ENCODE measurements around the gene GSTM5.
"Not testable (repeated sequence)": the region's sequence is repeated elsewhere in the genome, so short reads cannot be mapped to it uniquely, and the experiment has no call there.

Gene GSTM5

DNA sequence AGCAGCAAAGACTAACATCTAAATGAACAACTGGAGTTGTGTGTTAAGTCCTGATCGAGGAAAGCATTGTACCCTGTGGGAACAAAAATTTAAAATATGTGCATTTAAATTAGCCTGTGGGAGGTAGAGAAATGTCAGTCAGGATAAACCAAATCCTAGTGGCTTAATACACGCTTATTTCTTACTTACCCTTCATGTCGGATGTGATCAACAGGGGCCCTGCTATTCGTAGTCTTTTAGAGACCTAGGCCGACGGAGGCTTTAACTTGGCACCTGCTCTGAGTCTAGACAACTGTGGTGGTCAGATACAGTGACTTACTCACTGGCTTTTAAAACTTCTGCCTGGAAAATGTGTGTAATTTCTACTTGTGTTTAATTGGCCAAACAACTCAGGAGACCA lies 18.6 kb downstream of the GSTM5 start:
- no peak overlapping the region for H2AFZ ChIP-seq (ENCODE audit: low read length, unreplicated experiment)
- H3K27ac ChIP-seq (ENCODE audit: low read depth, low read length), result no peak overlapping the region
- no peaks in the 10 kb centered on the region for H3K79me2 ChIP-seq (ENCODE audit: control insufficient read depth, insufficient read depth, low read length, unreplicated experiment)
- H3K4me1 ChIP-seq (ENCODE audit: control insufficient read depth, insufficient read depth, low read length, unreplicated experiment), result no peaks in the 10 kb centered on the region
- no peak overlapping the region for H3K4me3 ChIP-seq (ENCODE audit: low read depth, low read length)
- H3K36me3 ChIP-seq (ENCODE audit: insufficient read depth, low read length), result 0 out of 2 replicates have a peak, but pooled peaks cover 6% of the 10 kb centered on the region
- no peaks in the 10 kb centered on the region for H3K27me3 ChIP-seq (ENCODE audit: insufficient read depth, low read length)

- H2AFZ ChIP-seq (ENCODE audit: low read length, unreplicated experiment), result no peak overlapping the region
- H3K79me2 ChIP-seq (ENCODE audit: control insufficient read depth, insufficient read depth, low read length, unreplicated experiment), result no peaks in the 10 kb centered on the region
- peaks cover 15% of the 10 kb centered on the region; the same call in 1 of the 2 replicates for H3K36me3 ChIP-seq (ENCODE audit: insufficient read depth, low read length)
- no peak overlapping the region for H3K4me3 ChIP-seq (ENCODE audit: low read depth, low read length)
- no peaks in the 10 kb centered on the region for H3K27me3 ChIP-seq (ENCODE audit: insufficient read depth, low read length)
- H3K4me1 ChIP-seq (ENCODE audit: control insufficient read depth, insufficient read depth, low read length, unreplicated experiment), result no peaks in the 10 kb centered on the region
- no peak overlapping the region for H3K27ac ChIP-seq (ENCODE audit: low read depth, low read length)
Measured at GRCh38 chr1:109732390-109732881, 20.4 kb downstream of the GSTM5 start.

- Histone ChIP-seq H3K27me3 (ENCODE audit: insufficient read depth, low read length) (no peaks in the 10 kb centered on the region), H3K4me1 (ENCODE audit: control insufficient read depth, insufficient read depth, low read length, unreplicated experiment) (no peaks in the 10 kb centered on the region), H2AFZ (ENCODE audit: low read length, unreplicated experiment) (no peak overlapping the region), H3K79me2 (ENCODE audit: control insufficient read depth, insufficient read depth, low read length, unreplicated experiment) (no peaks in the 10 kb centered on the region), H3K4me3 (ENCODE audit: low read depth, low read length) (no peak overlapping the region), H3K27ac (ENCODE audit: low read depth, low read length) (no peak overlapping the region), H3K36me3 (ENCODE audit: insufficient read depth, low read length) (peaks cover 20% of the 10 kb centered on the region; the same call in 1 of the 2 replicates)
Measured at GRCh38 chr1:109733236-109733870, 21.3 kb downstream of the GSTM5 start.

DNA sequence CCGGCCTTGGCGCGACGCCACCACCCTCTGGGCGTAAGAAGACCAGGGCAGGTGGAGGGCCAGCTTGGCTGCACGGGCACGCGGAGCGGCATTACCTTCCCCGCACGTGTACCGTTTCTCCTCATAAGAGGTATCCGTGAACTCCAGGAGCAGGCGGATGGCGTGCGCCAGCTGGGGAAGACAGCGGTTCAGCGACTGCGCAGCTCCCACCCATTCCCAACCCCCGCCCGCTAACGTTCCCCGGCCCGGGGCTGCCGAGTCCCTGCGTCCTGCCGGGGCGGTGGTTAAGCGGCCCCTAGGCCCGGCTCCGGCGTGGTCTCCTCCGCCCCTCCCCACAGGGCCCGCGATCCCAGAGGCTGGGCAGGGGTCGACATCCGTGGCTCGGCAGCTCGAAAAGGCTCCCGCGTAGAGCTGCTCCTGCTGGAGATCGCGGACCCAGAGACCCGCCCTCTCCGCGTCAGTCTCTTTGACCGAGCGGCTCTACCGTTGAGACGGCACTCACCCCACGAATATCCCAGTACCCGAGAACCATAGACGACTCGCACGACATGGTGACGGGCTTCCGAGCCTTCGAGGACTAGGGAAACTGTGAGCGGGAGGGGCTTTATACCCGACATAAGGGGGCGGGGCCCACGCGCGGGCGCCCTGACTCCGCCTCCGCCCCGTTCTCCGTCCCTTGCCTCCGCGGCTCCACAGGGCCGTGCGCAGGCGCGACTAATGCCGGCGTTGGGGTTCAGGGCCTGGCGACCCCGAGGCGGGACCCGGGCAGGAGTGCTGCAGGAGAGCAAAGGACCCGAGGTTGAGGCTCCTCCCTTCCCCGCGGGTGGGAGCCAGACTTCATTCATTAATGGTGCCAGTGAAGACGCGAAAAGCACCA lies 27.9 kb downstream of the GSTM5 start:
- Histone ChIP-seq H3K27ac (ENCODE audit: low read depth, low read length) (peak overlapping the region; percentile 4; the same call in 1 of the 2 replicates), H3K36me3 (ENCODE audit: insufficient read depth, low read length) (peaks cover 14% of the 10 kb centered on the region; the same call in 1 of the 2 replicates), H3K4me3 (ENCODE audit: low read depth, low read length) (peak overlapping the region; percentile 81), H2AFZ (ENCODE audit: low read length, unreplicated experiment) (peak overlapping the region; percentile 85), H3K27me3 (ENCODE audit: insufficient read depth, low read length) (0 out of 2 replicates have a peak, but pooled peaks cover 3% of the 10 kb centered on the region), H3K4me1 (ENCODE audit: control insufficient read depth, insufficient read depth, low read length, unreplicated experiment) (peaks cover 5% of the 10 kb centered on the region), H3K79me2 (ENCODE audit: control insufficient read depth, insufficient read depth, low read length, unreplicated experiment) (no peaks in the 10 kb centered on the region)

DNA sequence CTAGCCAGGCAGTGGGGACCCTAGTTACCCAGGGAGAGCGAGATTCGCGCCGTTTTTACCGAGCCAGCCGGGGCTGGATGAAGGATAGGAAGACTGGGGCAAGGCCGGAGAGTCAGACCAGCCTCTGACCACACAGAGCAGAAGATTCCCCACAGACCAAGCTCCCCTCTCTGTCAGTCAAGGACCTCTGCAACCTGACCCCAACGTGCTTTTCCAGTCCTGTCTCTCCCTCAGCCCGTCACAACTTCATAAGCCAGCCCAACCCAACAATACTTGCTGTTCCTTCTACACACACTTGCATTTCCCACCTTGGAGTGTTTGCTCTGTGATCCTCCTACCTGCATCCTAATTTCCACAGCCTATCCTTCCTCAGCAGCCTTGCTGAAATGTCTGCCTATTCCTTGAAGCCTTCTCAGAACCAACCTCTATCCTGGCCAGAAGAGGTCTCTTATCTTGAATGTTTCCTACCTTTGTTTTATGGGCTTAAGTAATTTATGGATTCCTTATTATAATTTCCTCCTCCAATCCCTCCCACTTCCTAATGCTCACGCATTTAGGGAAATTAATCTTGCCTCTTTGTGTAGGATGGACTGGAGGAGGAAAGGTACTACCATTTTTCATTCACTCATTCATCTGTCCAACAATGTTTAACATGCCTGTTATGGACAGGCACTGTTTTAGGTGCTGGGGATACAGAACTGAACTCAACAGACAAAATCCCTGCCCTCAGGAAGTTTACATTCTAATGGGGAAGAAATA lies 28.7 kb downstream of the GSTM5 start, which contains the start of gene GSTM3:
Gene GSTM3 (minus strand): TSS at position 424 of the 759 bp plus-strand sequence. CDS start 751 bp downstream, outside the sequence.
- H3K36me3 ChIP-seq (ENCODE audit: insufficient read depth, low read length), result peaks cover 14% of the 10 kb centered on the region; the same call in 1 of the 2 replicates
- peak within 1 kb of the TSS; percentile 81 for H3K4me3 ChIP-seq (ENCODE audit: low read depth, low read length)
- H3K79me2 ChIP-seq (ENCODE audit: control insufficient read depth, insufficient read depth, low read length, unreplicated experiment), result no peaks in the 10 kb centered on the region
- peak within 1 kb of the TSS; percentile 85 for H2AFZ ChIP-seq (ENCODE audit: low read length, unreplicated experiment)
- peaks cover 5% of the 10 kb centered on the region for H3K4me1 ChIP-seq (ENCODE audit: control insufficient read depth, insufficient read depth, low read length, unreplicated experiment)
- H3K27me3 ChIP-seq (ENCODE audit: insufficient read depth, low read length), result 0 out of 2 replicates have a peak, but pooled peaks cover 3% of the 10 kb centered on the region
- peak within 1 kb of the TSS; percentile 4; the same call in 1 of the 2 replicates for H3K27ac ChIP-seq (ENCODE audit: low read depth, low read length)

DNA sequence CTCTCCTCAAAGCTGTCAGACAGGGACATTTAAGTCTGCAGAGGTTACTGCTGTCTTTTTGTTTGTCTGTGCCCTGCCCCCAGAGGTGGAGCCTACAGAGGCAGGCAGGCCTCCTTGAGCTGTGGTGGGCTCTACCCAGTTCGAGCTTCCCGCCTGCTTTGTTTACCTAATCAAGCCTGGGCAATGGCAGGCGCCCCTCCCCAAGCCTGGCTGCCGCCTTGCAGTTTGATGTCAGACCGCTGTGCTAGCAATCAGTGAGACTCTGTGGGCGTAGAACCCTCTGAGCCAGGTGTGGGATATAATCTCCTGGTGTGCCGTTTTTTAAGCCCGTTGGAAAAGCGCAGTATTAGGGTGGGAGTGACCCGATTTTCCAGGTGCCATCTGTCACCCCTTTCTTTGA lies 36.3 kb downstream of the GSTM5 start:
- H3K36me3 ChIP-seq (ENCODE audit: insufficient read depth, low read length); H3K27ac ChIP-seq (ENCODE audit: low read depth, low read length); H3K4me1 ChIP-seq (ENCODE audit: control insufficient read depth, insufficient read depth, low read length, unreplicated experiment); H2AFZ ChIP-seq (ENCODE audit: low read length, unreplicated experiment); H3K4me3 ChIP-seq (ENCODE audit: low read depth, low read length); H3K79me2 ChIP-seq (ENCODE audit: control insufficient read depth, insufficient read depth, low read length, unreplicated experiment): not testable (repeated sequence)
- peaks cover 34% of the 10 kb centered on the region for H3K27me3 ChIP-seq (ENCODE audit: insufficient read depth, low read length)

DNA sequence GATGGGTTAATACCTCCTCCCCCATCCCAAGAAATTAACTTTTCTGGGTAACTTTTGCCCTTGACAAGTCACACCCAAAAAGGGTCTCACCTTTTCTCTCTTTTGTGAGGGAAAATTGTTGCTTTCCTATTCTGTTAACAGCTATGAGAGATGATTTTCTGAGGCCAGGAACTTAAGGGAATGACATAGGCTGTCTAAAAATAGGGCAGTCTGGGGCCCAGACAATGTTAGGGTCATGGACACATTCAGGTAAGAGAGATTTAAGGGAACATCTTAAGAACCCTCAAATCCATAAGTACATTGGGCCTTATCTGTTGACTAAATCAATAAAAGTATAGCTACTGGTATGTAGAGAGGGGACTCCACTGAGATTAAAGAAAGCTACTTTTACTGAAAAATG lies 37.2 kb downstream of the GSTM5 start:
- H3K79me2 ChIP-seq (ENCODE audit: control insufficient read depth, insufficient read depth, low read length, unreplicated experiment), result no peaks in the 10 kb centered on the region
- no peak overlapping the region for H3K4me3 ChIP-seq (ENCODE audit: low read depth, low read length)
- H2AFZ ChIP-seq (ENCODE audit: low read length, unreplicated experiment), result no peak overlapping the region
- no peaks in the 10 kb centered on the region for H3K4me1 ChIP-seq (ENCODE audit: control insufficient read depth, insufficient read depth, low read length, unreplicated experiment)
- H3K36me3 ChIP-seq (ENCODE audit: insufficient read depth, low read length), result no peaks in the 10 kb centered on the region
- H3K27me3 ChIP-seq (ENCODE audit: insufficient read depth, low read length), result peaks cover 34% of the 10 kb centered on the region
- no peak overlapping the region for H3K27ac ChIP-seq (ENCODE audit: low read depth, low read length)

DNA sequence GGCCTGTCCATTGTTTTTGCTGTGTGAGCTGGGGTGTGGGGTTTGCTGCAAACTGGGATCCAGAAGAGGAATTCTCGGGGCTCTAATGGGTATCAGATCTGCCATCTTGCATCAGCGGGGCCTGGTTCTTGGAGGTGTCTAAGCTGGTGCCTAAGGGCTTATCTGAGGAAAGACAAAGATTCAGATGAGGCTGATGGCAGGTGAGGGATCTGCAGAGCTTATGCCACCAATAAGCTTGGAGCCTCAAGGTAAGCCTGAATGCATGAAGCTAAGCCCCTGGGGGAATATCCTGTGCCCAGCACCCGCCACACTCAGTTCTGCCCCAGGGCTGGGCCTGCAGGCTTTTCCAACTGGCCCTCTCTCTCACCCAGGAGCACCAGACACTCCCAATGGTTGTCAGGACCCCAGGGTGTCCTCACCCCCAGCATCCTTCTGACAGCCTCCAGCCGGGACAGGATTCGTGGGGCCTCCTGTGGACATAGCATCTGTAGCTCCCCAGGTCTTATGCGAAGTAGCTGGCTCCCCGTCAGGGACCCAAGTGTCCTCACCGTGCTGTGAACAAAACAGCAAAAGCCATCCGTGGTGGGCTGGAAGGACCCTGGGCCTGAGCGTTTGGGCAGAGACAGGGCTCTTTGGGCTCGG lies 38.3 kb downstream of the GSTM5 start:
- H3K27me3 ChIP-seq (ENCODE audit: insufficient read depth, low read length), result peaks cover 34% of the 10 kb centered on the region
- no peaks in the 10 kb centered on the region for H3K79me2 ChIP-seq (ENCODE audit: control insufficient read depth, insufficient read depth, low read length, unreplicated experiment)
- H3K27ac ChIP-seq (ENCODE audit: low read depth, low read length), result no peak overlapping the region
- no peak overlapping the region for H2AFZ ChIP-seq (ENCODE audit: low read length, unreplicated experiment)
- H3K4me1 ChIP-seq (ENCODE audit: control insufficient read depth, insufficient read depth, low read length, unreplicated experiment), result no peaks in the 10 kb centered on the region
- no peak overlapping the region for H3K4me3 ChIP-seq (ENCODE audit: low read depth, low read length)
- H3K36me3 ChIP-seq (ENCODE audit: insufficient read depth, low read length), result no peaks in the 10 kb centered on the region

GRCh38 chr1:109750920-109751319 lies 38.9 kb downstream of the GSTM5 start:
- Histone ChIP-seq H3K4me1 (ENCODE audit: control insufficient read depth, insufficient read depth, low read length, unreplicated experiment) (no peaks in the 10 kb centered on the region), H3K79me2 (ENCODE audit: control insufficient read depth, insufficient read depth, low read length, unreplicated experiment) (no peaks in the 10 kb centered on the region), H3K27ac (ENCODE audit: low read depth, low read length) (no peak overlapping the region), H3K36me3 (ENCODE audit: insufficient read depth, low read length) (no peaks in the 10 kb centered on the region), H2AFZ (ENCODE audit: low read length, unreplicated experiment) (no peak overlapping the region), H3K27me3 (ENCODE audit: insufficient read depth, low read length) (peaks cover 34% of the 10 kb centered on the region), H3K4me3 (ENCODE audit: low read depth, low read length) (no peak overlapping the region)
